Pancreas (tissue), 10 donors: ENCODE results near the gene UBIAD1. TPM values are rescaled to one million over a fixed set of nuclear protein-coding genes. Genes with fewer than 3 reads are reported as not detected.
"Not testable (repeated sequence)": the region's sequence is repeated elsewhere in the genome, so short reads cannot be mapped to it uniquely, and the experiment has no call there.

Experiments
- ATAC-seq, 4 donors: fragments of 200-7000 bp; cut with Tn5 transposase; one replicate each; pipeline versions ENCODE4 v1.8.0 to v1.9.1; 2020; ENCODE audit warnings: mild to moderate bottlenecking in 4 of 4, moderate library complexity in 4 of 4
- DNase-seq, 6 donors: peaks; one replicate each; pipeline ENCODE4 v3.0.0-alpha.2; 2020
- FAIRE-seq: peaks from 2 replicates; lab custom pipeline; 2012; peaks lifted over from hg19 to GRCh38; lab: Jason Lieb, UNC
- H3K27ac ChIP-seq, 4 donors: fragments of 200-600 bp; sonication (generic); 1 replicate in 3 of 4; 2 replicates in 1 of 4; pipeline versions ENCODE4 v1.5.0 to v1.8.0; 2020
- H3K27me3 ChIP-seq, 4 donors: fragments of 200-600 bp; one replicate each; pipeline ENCODE4 v1.8.0; 2021
- H3K36me3 ChIP-seq, 3 donors: fragments of 200-600 bp; sonication (generic) in 1 of 3; one replicate each; pipeline versions ENCODE4 v1.5.0 to v1.8.0; 2020 to 2021
- H3K4me1 ChIP-seq, 3 donors: fragments of 200-600 bp; one replicate each; pipeline ENCODE4 v1.8.0; 2021
- H3K4me3 ChIP-seq, 4 donors: fragments of 200-600 bp; sonication (generic) in 2 of 4; one replicate each; pipeline versions ENCODE4 v1.5.0 to v1.8.0; 2020 to 2021
- H3K9me3 ChIP-seq, 4 donors: fragments of 200-600 bp; one replicate each; pipeline ENCODE4 v1.8.0; 2021
- CTCF ChIP-seq, 4 donors: fragments of 200-600 bp; sonication (generic) in 3 of 4; IDR thresholded peaks; one replicate each; pipeline versions ENCODE4 v1.5.0 to v1.8.0; 2021; ENCODE audit warnings: antibody characterized with exemption in 4 of 4
- WGBS, 2 donors: extraction: QIAGEN DNeasy Blood & Tissue Kit; methylation state at CpG; one replicate each; pipeline ENCODE4 v1.1.7; 2013; 5-methylcytosine and 5-hydroxymethylcytosine counted together
- intact Hi-C, 3 donors: fragments of 100-400 bp; cut with DNase I; formaldehyde crosslinking; loops; one replicate each; pipeline versions ENCODE4 v1.11.1 to v1.14.2; 2022
- polyA plus RNA-seq, 2 donors: library from polyadenylated mRNA; stranded (reverse); fragments of 200-250 nt; gene quantifications; one replicate each; pipeline ENCODE4 v1.2.3, GENCODE V29; 2013
- total RNA-seq, 6 donors: library from RNA; stranded (reverse); fragmentation: NEBNext Ultra II Directional in 4 of 6; extraction: Animal tissue kit (Norgen Biotek cat#: 25700) in 4 of 6; gene quantifications; one replicate each; pipeline versions ENCODE4 v1.2.1 to v1.2.4, GENCODE V29; 2021 to 2023
- donor health status: healthy with polysubstance abuse.
- donor health status: DM: no; HTN: no; CAD: no; lungs with moderate emphysema.
- donor health status: DM: no; HTN: no; CAD: no.
- donor health status: control.
- donor health status: control.
- donor health status: Bipolar disorder and iron deficiency.
- donor health status: DM: yes; HTN: yes; CAD: no.
- donor health status: DM: no; HTN: no; CAD: no.
- donor health status: DM: no; HTN: no; CAD: no.
- donor health status: DM: yes; HTN: yes; CAD: no.

Gene UBIAD1
- total and polyA plus RNA-seq, 8 donors, result 3.7 to 13.9 (median 7.6) TPM

GRCh38 chr1:11302366-11302765, 29.4 kb downstream of the UBIAD1 start:
- Histone ChIP-seq H3K9me3 (no peaks in the 10 kb centered on the region), H3K4me3 (no peak overlapping the region), H3K4me1 (no peaks in the 10 kb centered on the region), H3K27ac (no peak overlapping the region), H3K36me3 (no peaks in the 10 kb centered on the region), H3K27me3 (no peaks in the 10 kb centered on the region)
- FAIRE-seq (no peak), ATAC-seq (no peak), DNase-seq (no peak)
- intact Hi-C loops, result no loop called here
- WGBS, 2 donors, result 78 to 79% methylated on average over 2 of the region's 2 CpGs
- TF ChIP-seq CTCF (IDR thresholded peaks at IDR 0.05), result no peak

- H3K36me3 ChIP-seq, intact Hi-C loops, H3K27ac ChIP-seq, FAIRE-seq, H3K4me3 ChIP-seq, H3K4me1 ChIP-seq, ATAC-seq, H3K9me3 ChIP-seq, H3K27me3 ChIP-seq, DNase-seq: not testable (repeated sequence)
- 85 to 89% methylated on average over 23 to 29 of the region's 29 CpGs for WGBS, 2 donors
Measured at GRCh38 chr1:11305516-11305915, 32.5 kb downstream of the UBIAD1 start.

DNA sequence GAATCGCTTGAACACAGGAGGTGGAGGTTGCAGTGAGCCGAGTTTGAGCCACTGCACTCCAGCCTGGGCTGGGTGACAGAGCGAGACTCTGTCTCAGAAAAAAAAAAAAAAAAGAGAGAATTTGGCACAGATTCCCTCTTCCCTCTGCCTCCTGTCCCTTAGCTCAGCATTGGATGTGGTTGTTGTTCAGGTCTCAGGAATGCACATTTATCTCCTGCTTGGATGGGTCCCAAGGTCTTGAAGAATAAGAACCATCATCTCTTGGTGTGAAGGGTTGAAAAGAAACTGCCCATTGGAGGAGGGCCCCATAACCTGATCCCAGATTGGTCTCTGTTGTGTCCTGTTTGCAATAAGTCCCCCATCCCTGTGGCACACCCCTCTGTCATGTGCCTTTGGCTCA, 34.9 kb downstream of the UBIAD1 start:
- 57 to 58% methylated on average over 3 of the region's 3 CpGs for whole genome bisulfite sequencing, 2 donors
- ATAC-seq (no peak), DNase-seq (no peak), FAIRE-seq (no peak)
- H3K9me3 ChIP-seq, result no peaks in the 10 kb centered on the region
- no peak overlapping the region for H3K27ac ChIP-seq
- intact Hi-C loops, result no loop called here
- no peak for TF ChIP-seq CTCF (IDR thresholded peaks at IDR 0.05)
- H3K36me3 ChIP-seq, result no peaks in the 10 kb centered on the region
- H3K4me3 ChIP-seq, result no peak overlapping the region
- no peaks in the 10 kb centered on the region for H3K27me3 ChIP-seq
- no peaks in the 10 kb centered on the region for H3K4me1 ChIP-seq

DNA sequence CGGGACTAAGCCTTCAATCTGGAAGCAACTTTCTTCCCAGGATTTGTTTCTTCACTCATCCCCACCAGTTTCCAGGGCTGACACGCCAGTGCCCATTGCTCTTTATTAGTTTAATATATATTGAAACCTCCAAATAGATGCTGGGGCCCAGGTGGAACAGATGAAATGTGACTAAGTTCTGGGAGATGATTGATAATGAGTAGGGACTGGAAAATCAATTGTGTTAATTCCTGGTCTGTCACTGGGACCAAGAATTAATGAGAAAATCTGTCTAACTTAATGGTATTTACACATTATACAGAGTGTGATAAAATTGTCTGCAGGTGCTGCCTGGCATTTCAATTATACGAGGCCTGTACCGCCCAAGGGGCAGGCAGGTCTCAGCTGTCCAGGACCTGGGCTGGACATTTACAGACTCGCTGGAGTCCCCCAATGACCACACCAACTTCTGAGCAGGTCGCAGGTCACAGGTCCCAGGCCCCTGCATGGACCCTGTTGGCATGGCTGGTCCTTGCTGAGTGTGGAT, 35.8 kb downstream of the UBIAD1 start:
- intact Hi-C loops, result no loop called here
- 51 to 54% methylated on average over 6 of the region's 6 CpGs for WGBS, 2 donors
- no peak for FAIRE-seq
- no peaks in the 10 kb centered on the region for H3K27me3 ChIP-seq
- H3K4me1 ChIP-seq, result no peaks in the 10 kb centered on the region
- H3K9me3 ChIP-seq, result no peaks in the 10 kb centered on the region
- H3K27ac ChIP-seq, result no peak overlapping the region
- TF ChIP-seq CTCF (IDR thresholded peaks at IDR 0.05), result no peak
- H3K4me3 ChIP-seq, result no peak overlapping the region
- DNase-seq, result no peak
- ATAC-seq, result peak in 1 of 4 donors; percentile 18
- no peaks in the 10 kb centered on the region for H3K36me3 ChIP-seq

- WGBS, 2 donors, result 81 to 84% methylated on average over 7 of the region's 7 CpGs
- no peaks in the 10 kb centered on the region for H3K36me3 ChIP-seq
- no peak overlapping the region for H3K27ac ChIP-seq
- ATAC-seq (no peak), DNase-seq (no peak), FAIRE-seq (no peak)
- no peaks in the 10 kb centered on the region for H3K4me1 ChIP-seq
- no peak overlapping the region for H3K4me3 ChIP-seq
- TF ChIP-seq CTCF (IDR thresholded peaks at IDR 0.05), result no peak
- intact Hi-C loops, result no loop called here
- no peaks in the 10 kb centered on the region for H3K9me3 ChIP-seq
- H3K27me3 ChIP-seq, result no peaks in the 10 kb centered on the region
Measured at GRCh38 chr1:11309385-11309784, 36.4 kb downstream of the UBIAD1 start.
